Testis (tissue), 3 donors: ENCODE data around the gene SLC17A9. TPM values are rescaled to one million over a fixed set of nuclear protein-coding genes. Genes with fewer than 3 reads are reported as not detected.

Experiments
- DNase-seq: peaks from one replicate; pipeline ENCODE4 v3.0.0-alpha.2; 2019
- H3K27ac ChIP-seq, 2 donors: fragments of 200-600 bp; sonication (generic); one replicate each; pipeline ENCODE4 v1.5.1; 2019
- H3K27me3 ChIP-seq: fragments of 200-600 bp; sonication (generic); one replicate; pipeline ENCODE4 v1.5.1; 2019
- H3K36me3 ChIP-seq: fragments of 200-600 bp; sonication (generic); one replicate; pipeline ENCODE4 v1.5.1; 2017; ENCODE audit warnings: low read depth; ENCODE audit errors: missing control alignments
- H3K4me1 ChIP-seq: fragments of 200-600 bp; sonication (generic); one replicate; pipeline ENCODE4 v1.5.1; 2019
- H3K4me3 ChIP-seq, 2 donors: fragments of 200-600 bp; sonication (generic); one replicate each; pipeline ENCODE4 v1.5.1; 2017 to 2019
- H3K9me3 ChIP-seq: fragments of 200-600 bp; sonication (generic); one replicate; pipeline ENCODE4 v1.5.1; 2017
- CTCF ChIP-seq, 3 experiments: fragments of 450-650 bp in 2 of 3; fragments of 200-600 bp in 1 of 3; sonication (generic) in 1 of 3; IDR thresholded peaks; one replicate each; pipeline ENCODE4 v1.5.1; 2016 to 2019; ENCODE audit warnings: antibody characterized with exemption in 3 of 3, mild to moderate bottlenecking in 2 of 3, moderate library complexity in 1 of 3
- POLR2A ChIP-seq: fragments of 450-650 bp; IDR thresholded peaks from one replicate; pipeline ENCODE4 v1.6.1; 2017; ENCODE audit warnings: antibody characterized with exemption, mild to moderate bottlenecking, moderate library complexity
- WGBS, 2 donors: methylation state at CpG; one replicate each; pipeline ENCODE4 v1.1.5; 2018; 5-methylcytosine and 5-hydroxymethylcytosine counted together
- intact Hi-C: fragments of 100-400 bp; cut with DNase I; formaldehyde crosslinking; loops from one replicate; pipeline ENCODE4 v1.15.1; 2023; ENCODE audit warnings: low total_unique reads
- polyA plus RNA-seq: library from polyadenylated mRNA; stranded (reverse); fragments of 350-450 nt; fragmentation: Illumina TruSeq; extraction: RNeasy Lipid Tissue Mini Kit (QIAGEN cat#74804); gene quantifications from one replicate; pipeline ENCODE4 v1.2.3, GENCODE V29; 2014; ENCODE audit warnings: low read depth, low replicate concordance; ENCODE audit not compliant: insufficient read depth
- total RNA-seq, 2 donors: library from RNA; depleted of rRNA; stranded (reverse); fragments of >200 nt; gene quantifications; one replicate each; pipeline ENCODE4 v1.2.3, GENCODE V29; 2016

Gene SLC17A9
- total and polyA plus RNA-seq, 3 donors from 2014 or later, result 2.1 to 3.2 (median 2.9) TPM

DNA sequence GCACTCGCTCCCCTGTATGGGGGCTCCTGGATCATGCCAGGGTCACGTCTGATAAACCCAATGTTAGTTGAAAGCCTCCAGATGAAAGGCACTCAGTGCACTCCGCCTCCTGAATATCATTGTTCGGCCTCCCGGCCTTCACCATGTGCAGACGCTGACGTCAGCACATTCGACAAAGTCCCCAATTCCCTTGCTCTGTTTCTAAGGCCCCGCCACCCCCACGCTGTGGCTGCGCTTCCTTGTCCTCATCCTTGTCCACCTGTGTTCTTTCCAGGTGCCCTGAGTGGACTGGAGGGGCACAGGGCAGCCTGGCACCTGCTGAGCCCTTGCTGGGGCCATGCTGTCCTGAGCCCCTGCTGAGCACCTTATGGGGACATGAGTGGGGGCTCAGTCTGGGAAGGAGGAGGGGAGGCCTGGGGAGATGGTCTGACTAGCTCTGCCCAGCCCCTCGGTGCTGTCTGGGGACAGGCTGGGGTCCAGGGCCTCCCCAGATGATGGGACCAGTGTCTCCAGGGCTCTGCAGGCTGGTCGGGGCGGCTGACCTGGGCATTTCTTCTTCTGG lies 64.1 kb downstream of the SLC17A9 start:
- no peak for DNase-seq
- no peak overlapping the region for H3K4me3 ChIP-seq
- no peaks in the 10 kb centered on the region for H3K4me1 ChIP-seq
- TF ChIP-seq POLR2A (no peak), CTCF (IDR thresholded peaks at IDR 0.05) (no peak)
- intact Hi-C loops, result no loop called here
- no peaks in the 10 kb centered on the region for H3K27me3 ChIP-seq
- WGBS, 2 donors, result 77 to 79% methylated on average over 12 to 13 of the region's 14 CpGs
- no peak overlapping the region for H3K27ac ChIP-seq
- no peaks in the 10 kb centered on the region for H3K36me3 ChIP-seq
- no peaks in the 10 kb centered on the region for H3K9me3 ChIP-seq

DNA sequence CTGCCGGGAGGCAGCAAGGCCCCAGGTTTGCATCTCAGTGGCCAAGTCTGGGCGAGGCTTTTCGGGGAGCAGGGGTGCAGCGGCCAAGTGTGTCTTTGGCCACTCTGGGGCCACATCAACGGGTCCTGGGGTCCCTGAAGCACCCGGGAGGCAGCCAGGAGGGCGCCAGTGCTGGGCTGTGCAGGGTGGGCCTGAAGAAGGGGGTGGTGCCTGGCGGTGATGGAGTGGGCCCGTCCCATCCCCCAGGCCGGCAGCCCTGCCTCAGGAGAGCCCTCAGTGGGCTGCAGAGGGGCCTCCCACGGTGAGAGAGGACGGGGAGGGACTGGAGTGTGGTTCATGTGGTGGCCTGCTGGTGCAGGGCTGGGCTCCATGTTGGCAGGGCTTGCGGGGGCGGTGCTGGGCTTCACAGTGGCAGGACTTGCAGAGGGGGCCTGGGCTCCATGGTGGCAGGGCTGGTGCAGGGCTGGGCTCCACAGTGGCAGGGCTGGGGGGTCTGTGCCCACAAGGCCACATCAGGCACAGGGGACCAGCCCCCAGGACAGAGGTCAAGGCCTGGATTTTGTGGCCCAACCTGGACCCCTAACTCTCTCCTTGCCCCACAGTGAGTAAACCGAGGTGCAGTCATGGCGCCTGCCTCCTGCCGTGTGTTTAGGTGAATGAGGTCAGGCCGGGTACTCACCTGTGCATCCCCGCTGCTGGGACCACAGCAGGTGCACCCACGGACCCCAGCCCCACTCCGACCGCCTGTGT lies 64.7 kb downstream of the SLC17A9 start:
- 70 to 82% methylated on average over 4 to 19 of the region's 22 CpGs for WGBS, 2 donors
- intact Hi-C loops, result no loop called here

GRCh38 chr20:63017826-63018411 lies 65.4 kb downstream of the SLC17A9 start:
- intact Hi-C loops, result no loop called here

More for the DNA sequence above, 64.7 kb downstream of the SLC17A9 start:
- TF ChIP-seq POLR2A (no peak), CTCF (IDR thresholded peaks at IDR 0.05) (no peak)
- no peak for DNase-seq
- Histone ChIP-seq H3K36me3 (no peaks in the 10 kb centered on the region), H3K4me1 (no peaks in the 10 kb centered on the region), H3K4me3 (no peak overlapping the region), H3K27me3 (no peaks in the 10 kb centered on the region), H3K27ac (no peak overlapping the region), H3K9me3 (no peaks in the 10 kb centered on the region)

More at GRCh38 chr20:63017826-63018411, 65.4 kb downstream of the SLC17A9 start:
- no peak for DNase-seq
- H3K27me3 ChIP-seq, result no peaks in the 10 kb centered on the region
- H3K4me1 ChIP-seq, result no peaks in the 10 kb centered on the region
- no peaks in the 10 kb centered on the region for H3K36me3 ChIP-seq
- 84 to 96% methylated on average over 5 to 22 of the region's 25 CpGs for WGBS, 2 donors
- H3K9me3 ChIP-seq, result no peaks in the 10 kb centered on the region
- H3K4me3 ChIP-seq, result no peak overlapping the region
- TF ChIP-seq CTCF (IDR thresholded peaks at IDR 0.05), result no peak
- H3K27ac ChIP-seq, result no peak overlapping the region

Other genes with a start within 250 kb of the SLC17A9 start
- gene NTSR1, start 243.9 kb upstream of the SLC17A9 start, total RNA-seq, result 1 to 10 TPM in 1 of 2 donors, under 1 TPM in 1; 0.81 to 1.3 TPM
- 0.41 TPM for gene NTSR1, start 243.9 kb upstream of the SLC17A9 start, polyA plus RNA-seq
- 10 to 100 TPM; 52.5 to 56.7 TPM for gene MRGBP, start 156.2 kb upstream of the SLC17A9 start, total RNA-seq
- 98.3 TPM for gene MRGBP, start 156.2 kb upstream of the SLC17A9 start, polyA plus RNA-seq
- gene OGFR, start 147.9 kb upstream of the SLC17A9 start, total RNA-seq, result 10 to 100 TPM; 46.6 to 57.0 TPM
- gene OGFR, start 147.9 kb upstream of the SLC17A9 start, polyA plus RNA-seq, result 23.7 TPM
- 10 to 100 TPM; 19.1 to 50.6 TPM for gene COL9A3, start 135.7 kb upstream of the SLC17A9 start, total RNA-seq
- 21.3 TPM for gene COL9A3, start 135.7 kb upstream of the SLC17A9 start, polyA plus RNA-seq
- gene TCFL5, start 90.9 kb upstream of the SLC17A9 start, total RNA-seq, result 10 to 100 TPM; 66.4 to 85.3 TPM
- gene TCFL5, start 90.9 kb upstream of the SLC17A9 start, polyA plus RNA-seq, result 184 TPM
- gene DIDO1, start 26.2 kb upstream of the SLC17A9 start, total RNA-seq, result 10 to 100 TPM; 98.6 to 99.7 TPM
- gene DIDO1, start 26.2 kb upstream of the SLC17A9 start, polyA plus RNA-seq, result 50.5 TPM
- gene GID8, start 14.6 kb upstream of the SLC17A9 start, total RNA-seq, result 10 to 100 TPM; 41.9 to 42.6 TPM
- gene GID8, start 14.6 kb upstream of the SLC17A9 start, polyA plus RNA-seq, result 27.3 TPM
- 1 to 10 TPM; 5.3 to 6.6 TPM for gene BHLHE23, start 54.3 kb downstream of the SLC17A9 start, total RNA-seq
- gene BHLHE23, start 54.3 kb downstream of the SLC17A9 start, polyA plus RNA-seq, result not detected